ENCODE measurements around the gene EXOC4. TPM values are rescaled to one million over a fixed set of nuclear protein-coding genes. Genes with fewer than 3 reads are reported as not detected.

EXOC4 gene
- total RNA-seq, 1 donor from 2014 or later: 51.6 TPM

DNA sequence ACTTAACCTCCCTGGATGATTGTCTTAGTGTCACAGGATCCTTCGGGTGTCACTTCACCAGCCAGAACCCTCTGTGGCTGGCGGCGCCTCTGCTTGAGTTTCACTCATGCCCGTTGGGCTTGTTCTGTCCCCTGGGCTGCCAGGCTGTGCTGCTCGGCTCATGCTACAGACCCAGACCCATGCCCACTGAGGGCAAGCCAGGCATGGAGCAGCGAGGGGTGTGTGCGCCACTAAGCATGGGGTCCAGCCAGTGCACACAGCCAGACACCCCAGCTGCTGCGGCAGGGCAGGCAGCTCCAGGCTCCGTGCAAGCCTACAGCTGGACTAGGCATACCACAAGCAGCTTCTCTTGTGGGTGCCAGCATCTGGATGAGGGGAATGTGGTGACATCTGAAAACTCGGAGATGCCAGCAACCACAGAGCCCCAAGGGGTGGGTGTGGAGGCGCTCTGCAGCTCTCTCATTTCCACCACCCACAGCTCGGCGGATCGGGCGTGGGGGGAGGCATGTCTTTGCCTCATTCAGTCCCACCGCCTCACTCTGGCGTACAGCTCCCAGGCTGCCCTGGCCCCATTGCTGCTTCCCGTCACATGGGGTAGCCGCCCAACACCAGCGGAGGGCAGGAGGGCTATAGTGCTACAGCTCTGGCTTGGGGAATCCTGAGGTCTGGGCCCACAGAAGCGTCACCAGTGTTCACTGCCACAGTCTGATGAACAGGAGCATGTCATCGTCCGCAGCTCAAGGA is 604.7 kb downstream of the EXOC4 start:
- Histone ChIP-seq H3K36me3 (ENCODE audit: control insufficient read depth, insufficient read depth, low read length) (no peaks in the 10 kb centered on the region), H3K27me3 (ENCODE audit: control insufficient read depth, insufficient read depth, low read length) (no peaks in the 10 kb centered on the region), H3K4me3 (ENCODE audit: low read depth, low read length) (no peak overlapping the region)
- no peak for DNase-seq (ENCODE audit: low read depth)
- no peak for TF ChIP-seq CTCF (IDR thresholded peaks at IDR 0.05; ENCODE audit: insufficient read depth, low read length, poor library complexity, severe bottlenecking)

GRCh38 chr7:133858311-133858710 is 605.4 kb downstream of the EXOC4 start:
- DNase-seq (ENCODE audit: low read depth): no peak
- no peak overlapping the region for H3K4me3 ChIP-seq (ENCODE audit: low read depth, low read length)

DNA sequence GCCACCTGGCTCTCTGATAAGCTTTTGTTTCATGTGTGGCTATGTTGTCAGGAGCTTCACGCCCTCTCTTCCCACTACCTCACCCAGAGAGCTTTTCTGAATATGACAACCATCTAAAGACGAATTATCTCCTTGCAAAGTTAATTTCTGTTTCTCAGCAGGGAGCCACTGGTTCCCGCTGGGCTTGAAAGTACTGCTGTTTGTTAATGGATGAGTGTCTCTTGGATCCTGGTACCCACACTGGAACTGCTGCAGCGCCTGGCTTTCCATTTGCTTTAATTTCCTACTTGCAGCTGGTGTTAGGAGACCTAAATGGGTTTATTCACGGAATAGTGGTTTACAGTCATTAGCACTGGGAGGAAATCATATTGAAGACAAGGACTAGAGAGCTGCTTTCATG is 606.4 kb downstream of the EXOC4 start:
- TF ChIP-seq CTCF (IDR thresholded peaks at IDR 0.05; ENCODE audit: insufficient read depth, low read length, poor library complexity, severe bottlenecking): no peak
- no peak overlapping the region for H3K4me3 ChIP-seq (ENCODE audit: low read depth, low read length)
- no peak for DNase-seq (ENCODE audit: low read depth)
- H3K27me3 ChIP-seq (ENCODE audit: control insufficient read depth, insufficient read depth, low read length): no peaks in the 10 kb centered on the region
- H3K36me3 ChIP-seq (ENCODE audit: control insufficient read depth, insufficient read depth, low read length): no peaks in the 10 kb centered on the region

More at GRCh38 chr7:133858311-133858710, 605.4 kb downstream of the EXOC4 start:
- TF ChIP-seq CTCF (IDR thresholded peaks at IDR 0.05; ENCODE audit: insufficient read depth, low read length, poor library complexity, severe bottlenecking): no peak
- Histone ChIP-seq H3K27me3 (ENCODE audit: control insufficient read depth, insufficient read depth, low read length) (no peaks in the 10 kb centered on the region), H3K36me3 (ENCODE audit: control insufficient read depth, insufficient read depth, low read length) (no peaks in the 10 kb centered on the region)

DNA sequence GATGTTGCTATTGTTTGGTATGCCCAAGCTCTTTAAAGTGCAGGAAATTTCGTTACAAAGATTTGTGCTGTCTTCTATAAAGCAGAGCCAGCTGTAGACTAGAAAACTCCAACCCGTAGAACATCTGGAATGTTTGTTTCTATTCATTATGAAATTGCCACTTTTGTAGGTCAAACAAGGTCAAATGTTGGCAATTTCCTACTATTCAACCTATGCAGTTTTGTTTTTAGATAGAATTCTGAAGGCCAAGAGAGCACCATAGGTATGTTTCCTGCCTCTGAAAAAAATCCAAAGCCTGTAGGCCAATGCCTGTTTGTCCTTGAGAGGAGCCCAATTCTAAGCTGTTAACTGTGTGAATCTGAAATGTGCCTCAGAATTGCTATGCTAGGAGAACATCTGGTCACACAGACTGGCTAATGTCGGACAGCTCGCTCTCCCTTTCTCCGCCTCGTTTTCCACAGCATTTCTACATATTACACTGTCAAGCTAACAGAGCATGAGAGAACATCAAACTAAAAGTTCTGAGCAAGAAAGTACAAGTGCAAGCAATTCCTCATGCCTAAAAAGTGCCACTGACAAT is 607.1 kb downstream of the EXOC4 start:
- no peaks in the 10 kb centered on the region for H3K27me3 ChIP-seq (ENCODE audit: control insufficient read depth, insufficient read depth, low read length)
- no peak for TF ChIP-seq CTCF (IDR thresholded peaks at IDR 0.05; ENCODE audit: insufficient read depth, low read length, poor library complexity, severe bottlenecking)
- no peak for DNase-seq (ENCODE audit: low read depth)
- no peaks in the 10 kb centered on the region for H3K36me3 ChIP-seq (ENCODE audit: control insufficient read depth, insufficient read depth, low read length)
- H3K4me3 ChIP-seq (ENCODE audit: low read depth, low read length): no peak overlapping the region

GRCh38 chr7:133860628-133861335 is 607.9 kb downstream of the EXOC4 start:
- Histone ChIP-seq H3K4me3 (ENCODE audit: low read depth, low read length) (no peak overlapping the region), H3K27me3 (ENCODE audit: control insufficient read depth, insufficient read depth, low read length) (no peaks in the 10 kb centered on the region), H3K36me3 (ENCODE audit: control insufficient read depth, insufficient read depth, low read length) (no peaks in the 10 kb centered on the region)
- no peak for TF ChIP-seq CTCF (IDR thresholded peaks at IDR 0.05; ENCODE audit: insufficient read depth, low read length, poor library complexity, severe bottlenecking)
- no peak for DNase-seq (ENCODE audit: low read depth)
